RWPE2 (cell line): Measurements from ENCODE around the gene OCA2.

Experiments used
- ATAC-seq: fragments of 200-7000 bp; cut with Tn5 transposase; 3 replicates; pipeline ENCODE4 v1.9.1; 2021; ENCODE audit warnings: low read depth
- DNase-seq: peaks from one replicate; pipeline ENCODE4 v3.0.0-alpha.2; 2020; ENCODE audit warnings: low spot score
- H3K27ac ChIP-seq: fragments of 450-650 bp; 2 replicates; pipeline ENCODE4 v1.5.1; 2017; ENCODE audit warnings: mild to moderate bottlenecking; ENCODE audit not compliant: poor library complexity, severe bottlenecking
- H3K27me3 ChIP-seq: fragments of 250-450 bp; sonication (Bioruptor Pico); 2 replicates; pipeline ENCODE4 v1.5.1; 2021; ENCODE audit warnings: mild to moderate bottlenecking, moderate library complexity; ENCODE audit not compliant: insufficient read depth, poor library complexity, severe bottlenecking
- H3K36me3 ChIP-seq: fragments of 250-450 bp; sonication (Bioruptor Pico); 2 replicates; pipeline ENCODE4 v1.5.1; 2020; ENCODE audit warnings: low read depth, mild to moderate bottlenecking, moderate library complexity
- H3K4me1 ChIP-seq: fragments of 250-450 bp; sonication (Bioruptor Pico); 2 replicates; pipeline ENCODE4 v1.5.1; 2021; ENCODE audit warnings: mild to moderate bottlenecking, moderate library complexity; ENCODE audit not compliant: insufficient read depth, poor library complexity, severe bottlenecking
- H3K4me3 ChIP-seq: fragments of 250-450 bp; sonication (Bioruptor Pico); 2 replicates; pipeline ENCODE4 v1.5.1; 2021; ENCODE audit warnings: mild to moderate bottlenecking, moderate library complexity; ENCODE audit not compliant: severe bottlenecking
- H3K9me3 ChIP-seq: fragments of 250-450 bp; sonication (Bioruptor Pico); 2 replicates; pipeline ENCODE4 v1.5.1; 2021; ENCODE audit warnings: mild to moderate bottlenecking, moderate library complexity; ENCODE audit not compliant: severe bottlenecking
- CTCF ChIP-seq: fragments of 450-650 bp; IDR thresholded peaks from one replicate; pipeline ENCODE4 v1.5.1; 2017; ENCODE audit warnings: mild to moderate bottlenecking, moderate library complexity; ENCODE audit not compliant: poor library complexity, severe bottlenecking

The OCA2 gene

GRCh38 chr15:28023933-28024888 is 74.9 kb downstream of the OCA2 start:
- no peak for TF ChIP-seq CTCF
- DNase-seq (no peak), ATAC-seq (no peak)
- Histone ChIP-seq H3K4me1 (no peaks in the 10 kb centered on the region), H3K4me3 (no peak overlapping the region), H3K36me3 (no peaks in the 10 kb centered on the region), H3K9me3 (no peaks in the 10 kb centered on the region), H3K27me3 (no peaks in the 10 kb centered on the region), H3K27ac (no peak overlapping the region)

- no peak for DNase-seq
- TF ChIP-seq CTCF = no peak
- H3K27me3 ChIP-seq = no peaks in the 10 kb centered on the region
These were observed 75.7 kb downstream of the OCA2 start for GRCh38 chr15:28023422-28023821.

GRCh38 chr15:28022961-28023360 is 76.2 kb downstream of the OCA2 start:
- no peak for DNase-seq
- H3K9me3 ChIP-seq = no peaks in the 10 kb centered on the region
- no peak overlapping the region for H3K27ac ChIP-seq
- H3K27me3 ChIP-seq = no peaks in the 10 kb centered on the region
- TF ChIP-seq CTCF = no peak
- H3K36me3 ChIP-seq = no peaks in the 10 kb centered on the region
- ATAC-seq = no peak
- H3K4me1 ChIP-seq = no peaks in the 10 kb centered on the region
- H3K4me3 ChIP-seq = no peak overlapping the region

More at GRCh38 chr15:28023422-28023821, 75.7 kb downstream of the OCA2 start:
- Histone ChIP-seq H3K9me3 (no peaks in the 10 kb centered on the region), H3K4me1 (no peaks in the 10 kb centered on the region), H3K27ac (no peak overlapping the region), H3K4me3 (no peak overlapping the region), H3K36me3 (no peaks in the 10 kb centered on the region)
- ATAC-seq = no peak

DNA sequence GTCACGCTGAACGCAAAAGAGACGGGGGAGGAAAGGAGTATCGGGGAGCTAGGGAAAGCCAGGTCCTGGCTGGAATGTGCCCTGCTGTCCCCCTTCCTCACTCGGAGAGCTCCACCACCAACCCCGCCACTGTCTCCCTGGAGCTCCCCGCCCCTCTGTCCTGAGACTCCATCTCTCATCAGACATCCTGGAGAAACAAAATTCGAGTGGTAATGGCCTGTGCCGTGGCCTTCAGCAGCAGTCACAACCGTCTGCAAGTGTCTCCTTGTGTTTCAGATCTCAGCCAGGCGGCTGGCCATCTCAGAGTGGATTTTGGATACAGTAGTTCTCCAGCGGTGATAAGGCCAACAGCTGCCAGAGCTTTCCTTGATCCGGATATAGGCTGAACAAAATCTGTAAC is 76.9 kb downstream of the OCA2 start:
- H3K27ac ChIP-seq = no peak overlapping the region
- no peak for TF ChIP-seq CTCF
- H3K9me3 ChIP-seq = no peaks in the 10 kb centered on the region
- no peaks in the 10 kb centered on the region for H3K4me1 ChIP-seq
- ATAC-seq = no peak
- no peak overlapping the region for H3K4me3 ChIP-seq
- no peaks in the 10 kb centered on the region for H3K36me3 ChIP-seq
- DNase-seq = no peak
- H3K27me3 ChIP-seq = no peaks in the 10 kb centered on the region
